Right lobe of liver (tissue), 4 donors: Measurements from ENCODE around the gene PRSS1.
"Not testable (repeated sequence)": the region's sequence is repeated elsewhere in the genome, so short reads cannot be mapped to it uniquely, and the experiment has no call there.

ENCODE experiments used
- CTCF ChIP-seq, 4 donors: fragments of 200-600 bp in 3 of 4; fragments of 450-650 bp in 1 of 4; IDR thresholded peaks; one replicate each; pipeline versions ENCODE4 v1.5.1 to v1.8.0; 2016 to 2022; ENCODE audit warnings: antibody characterized with exemption in 4 of 4, mild to moderate bottlenecking in 2 of 4
- POLR2A ChIP-seq: fragments of 450-650 bp; IDR thresholded peaks from one replicate; pipeline ENCODE4 v1.6.1; 2017; ENCODE audit warnings: antibody characterized with exemption, mild to moderate bottlenecking
- donor health status: DM: no; HTN: no; CAD: no.
- donor health status: DM: no; HTN: no; CAD: no.
- donor health status: DM: no; HTN: yes; CAD: no.

- TF ChIP-seq POLR2A; CTCF (IDR thresholded peaks at IDR 0.05): not testable (repeated sequence)
These were observed 862 bp upstream of the PRSS1 start for GRCh38 chr7:142748410-142748809.
